K562 (cell line): Measurements from ENCODE around the gene GPHA2. TPM values are rescaled to one million over a fixed set of nuclear protein-coding genes. Genes with fewer than 3 reads are reported as not detected.
A peak's percentile ranks its signal among the peaks of the same experiment; 100 is the strongest.

Experiments used
- CBX5 ChIP-seq: IDR thresholded peaks from 2 replicates; pipeline ENCODE4 v1.6.1; 2014; ENCODE audit warnings: low read depth, borderline replicate concordance
- FOXJ2 ChIP-seq: fragments of 200-800 bp; sonication (Bioruptor generic); IDR thresholded peaks from 2 replicates; pipeline ENCODE4 v1.6.1; 2016; ENCODE audit warnings: missing genetic modification characterization, missing compliant biosample characterization
- GABPB1 ChIP-seq: sonication (generic); formaldehyde crosslinking; IDR thresholded peaks from 2 replicates; pipeline ENCODE4 v1.8.0; 2022; ENCODE audit warnings: mild to moderate bottlenecking, missing genetic modification reagents
- GATA2 ChIP-seq: sonication (generic); formaldehyde crosslinking; IDR thresholded peaks from 2 replicates; pipeline ENCODE4 v1.4.0; 2020; ENCODE audit warnings: mild to moderate bottlenecking, missing genetic modification reagents
- HNRNPLL ChIP-seq: fragments of 200-400 bp; formaldehyde crosslinking; IDR thresholded peaks from 2 replicates; pipeline ENCODE4 v1.6.1; 2017; ENCODE audit warnings: low read length, low read depth, mild to moderate bottlenecking; ENCODE audit not compliant: poor library complexity, severe bottlenecking
- JUND ChIP-seq, 2 experiments: IDR thresholded peaks; 2 replicates in 1 of 2; 3 replicates in 1 of 2; pipeline ENCODE4 v1.6.1; 2011; ENCODE audit warnings: borderline replicate concordance in 2 of 2, low read depth in 2 of 2, low read length in 2 of 2, improper control_type of control experiment in 1 of 2, missing biosample characterization in 1 of 2, missing genetic modification characterization in 1 of 2, missing genetic modification reagents in 1 of 2
- NFRKB ChIP-seq: fragments of 450-650 bp; IDR thresholded peaks from 2 replicates; pipeline ENCODE4 v1.6.1; 2016; ENCODE audit warnings: low read depth
- NRF1 ChIP-seq, 2 experiments: fragments of 450-650 bp; IDR thresholded peaks in 1 of 2; conservative IDR thresholded peaks in 1 of 2; 2 replicates each; pipeline ENCODE4 v1.6.1; 2014; ENCODE audit warnings: mild to moderate bottlenecking in 2 of 2
- PHTF2 ChIP-seq: fragments of 250-450 bp; sonication (Bioruptor Pico); IDR thresholded peaks from 2 replicates; pipeline ENCODE4 v1.5.0; 2021; ENCODE audit warnings: mild to moderate bottlenecking
- POLR3G ChIP-seq: IDR thresholded peaks from 2 replicates; pipeline ENCODE4 v1.6.1; 2011; ENCODE audit not compliant: insufficient read length, insufficient replicate concordance; ENCODE audit errors: extremely low read depth
- RBM39 ChIP-seq: fragments of 200-400 bp; formaldehyde crosslinking; optimal IDR thresholded peaks from 2 replicates; pipeline ENCODE3; 2018; ENCODE audit warnings: low read depth, low read length
- TCFL5 ChIP-seq: fragments of 250-450 bp; sonication (Bioruptor Pico); conservative IDR thresholded peaks from 2 replicates; pipeline ENCODE4 v1.6.1; 2021; ENCODE audit warnings: mild to moderate bottlenecking, moderate library complexity, matching md5 sums
- ZNF3 ChIP-seq: fragments of 250-450 bp; sonication (Bioruptor Pico); IDR thresholded peaks from 2 replicates; pipeline ENCODE4 v1.5.0; 2021; ENCODE audit warnings: mild to moderate bottlenecking, moderate library complexity
- polyA plus RNA-seq, 8 experiments: library from polyadenylated mRNA; depleted of rRNA in 4 of 8; stranded (reverse) in 5 of 8; unstranded in 3 of 8; fragments of >200 nt; fragmentation: Nextera tagmentation in 2 of 8; fragmentation: Illumina TruSeq in 1 of 8; extraction: Ambion mirVana in 2 of 8; extraction: Trizol in 1 of 8; gene quantifications; 2 replicates each; pipeline versions ENCODE4 v1.2.1 to v1.2.3, GENCODE V29; 2011 to 2014; ENCODE audit warnings: inconsistent platforms in 1 of 8, missing spikeins in 1 of 8
- total RNA-seq, 7 experiments: library from RNA; depleted of rRNA in 6 of 7; stranded (reverse); fragments of >200 nt in 6 of 7; fragmentation: Illumina TruSeq in 2 of 7; extraction: Trizol in 2 of 7; gene quantifications; 2 replicates each; pipeline versions ENCODE4 v1.2.1 to v1.2.3, GENCODE V29; 2011 to 2021; ENCODE audit warnings: low replicate concordance in 1 of 7
- TF ChIP-seq, protein P1 (sequence below): fragments of 450-650 bp; formaldehyde crosslinking; IDR thresholded peaks from 2 replicates; pipeline ENCODE4 v1.4.0; 2022; ENCODE audit warnings: mild to moderate bottlenecking, moderate library complexity
- TF ChIP-seq, protein P2 (sequence below): fragments of 450-650 bp; IDR thresholded peaks from 2 replicates; pipeline ENCODE4 v1.6.1; 2014; ENCODE audit warnings: low read depth, mild to moderate bottlenecking, moderate library complexity, borderline replicate concordance
- TF ChIP-seq, protein P3 (sequence below): IDR thresholded peaks from 2 replicates; pipeline ENCODE4 v1.6.1; 2011; ENCODE audit not compliant: insufficient read length; ENCODE audit errors: extremely low read depth
- TF ChIP-seq, protein P4 (sequence below), 2 experiments: fragments of 450-650 bp in 1 of 2; IDR thresholded peaks; 2 replicates each; pipeline ENCODE4 v1.6.1; 2011 to 2017; ENCODE audit warnings: low read depth in 2 of 2, antibody characterized with exemption in 1 of 2, borderline replicate concordance in 1 of 2, low read length in 1 of 2, mild to moderate bottlenecking in 1 of 2, mixed read lengths in 1 of 2; ENCODE audit not compliant: control insufficient read depth in 1 of 2

GPHA2 gene
- total and polyA plus RNA-seq, 9 of the 15 experiments (the other 6 are each of a cell fraction or from before 2014, with no cell fraction given) = 0.17 to 0.22 TPM; not detected in 7

DNA sequence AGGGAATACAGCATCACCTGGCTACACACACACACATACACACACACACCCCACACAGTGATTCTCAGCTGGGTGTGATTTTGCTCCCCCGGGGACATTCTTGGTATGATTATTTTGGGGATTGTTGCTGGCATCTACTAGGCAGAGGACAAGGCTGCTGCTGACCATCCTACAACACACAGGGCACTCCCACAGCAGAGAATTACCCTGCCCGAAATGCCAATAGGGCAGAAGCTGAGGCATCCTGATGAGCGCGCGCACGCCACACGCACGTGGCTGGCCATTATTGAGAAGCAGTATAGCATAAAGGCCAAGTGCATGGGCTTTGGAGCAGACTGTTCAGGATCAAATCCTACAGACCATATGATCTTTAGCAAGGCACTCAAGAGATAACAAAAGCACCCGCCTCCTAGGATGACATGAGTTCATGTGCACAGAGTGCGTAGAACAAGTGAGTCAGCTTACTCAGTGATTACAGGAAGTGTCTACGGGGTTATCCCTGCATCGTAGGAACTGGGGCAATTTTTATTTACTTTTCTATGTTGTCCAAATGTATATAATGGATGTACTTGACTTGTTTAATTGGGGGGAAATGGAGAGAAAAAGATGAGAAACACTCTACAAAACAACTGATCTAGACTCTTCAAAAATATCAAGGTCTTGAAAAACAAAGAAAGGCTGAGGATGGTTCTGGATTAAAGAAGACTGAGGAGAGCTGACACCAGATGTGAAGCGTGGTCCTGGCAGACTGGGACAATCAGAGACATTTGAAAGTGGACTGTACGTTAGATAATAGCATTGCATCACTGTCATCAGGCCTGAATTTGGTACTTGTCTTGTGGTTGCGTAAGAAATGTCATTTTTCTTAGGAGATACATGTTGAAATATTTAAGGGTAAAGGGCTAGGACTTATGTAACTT lies 50.1 kb downstream of the GPHA2 start (continued):
- TF ChIP-seq ZNF3 (CRISPR knock-in tag) (no peak), PHTF2 (CRISPR knock-in tag) (no peak), POLR3G (no peak), FOXJ2 (tag) (no peak), RBM39 (no peak), JUND (IDR thresholded peaks at IDR 0.05; ENCODE audit: borderline replicate concordance, low read depth, low read length) (peak; percentile 95), JUND (tag; IDR thresholded peaks at IDR 0.05; ENCODE audit: borderline replicate concordance, low read depth, low read length) (peak; percentile 94; the same call in 2 of the 3 replicates), HNRNPLL (peak; percentile 77), CBX5 (no peak), GABPB1 (no peak; the same call in 1 of the 2 replicates), NRF1 (conservative IDR thresholded peaks at IDR 0.05 in 1 of 2, IDR thresholded peaks at IDR 0.05 in 1 of 2) (peak; percentile 70 to 79), GATA2 (peak; percentile 77), NFRKB (peak; percentile 89), TCFL5 (CRISPR knock-in tag) (peak; percentile 34; the same call in 1 of the 2 replicates)
- TF ChIP-seq, protein P1, sequence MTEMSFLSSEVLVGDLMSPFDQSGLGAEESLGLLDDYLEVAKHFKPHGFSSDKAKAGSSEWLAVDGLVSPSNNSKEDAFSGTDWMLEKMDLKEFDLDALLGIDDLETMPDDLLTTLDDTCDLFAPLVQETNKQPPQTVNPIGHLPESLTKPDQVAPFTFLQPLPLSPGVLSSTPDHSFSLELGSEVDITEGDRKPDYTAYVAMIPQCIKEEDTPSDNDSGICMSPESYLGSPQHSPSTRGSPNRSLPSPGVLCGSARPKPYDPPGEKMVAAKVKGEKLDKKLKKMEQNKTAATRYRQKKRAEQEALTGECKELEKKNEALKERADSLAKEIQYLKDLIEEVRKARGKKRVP (CRISPR knock-in tag) = 0 out of 2 replicates have a peak, but pooled peaks have one; percentile 42
- TF ChIP-seq, protein P2, sequence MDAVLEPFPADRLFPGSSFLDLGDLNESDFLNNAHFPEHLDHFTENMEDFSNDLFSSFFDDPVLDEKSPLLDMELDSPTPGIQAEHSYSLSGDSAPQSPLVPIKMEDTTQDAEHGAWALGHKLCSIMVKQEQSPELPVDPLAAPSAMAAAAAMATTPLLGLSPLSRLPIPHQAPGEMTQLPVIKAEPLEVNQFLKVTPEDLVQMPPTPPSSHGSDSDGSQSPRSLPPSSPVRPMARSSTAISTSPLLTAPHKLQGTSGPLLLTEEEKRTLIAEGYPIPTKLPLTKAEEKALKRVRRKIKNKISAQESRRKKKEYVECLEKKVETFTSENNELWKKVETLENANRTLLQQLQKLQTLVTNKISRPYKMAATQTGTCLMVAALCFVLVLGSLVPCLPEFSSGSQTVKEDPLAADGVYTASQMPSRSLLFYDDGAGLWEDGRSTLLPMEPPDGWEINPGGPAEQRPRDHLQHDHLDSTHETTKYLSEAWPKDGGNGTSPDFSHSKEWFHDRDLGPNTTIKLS = no peak; the same call in 1 of the 2 replicates
- TF ChIP-seq, protein P3, sequence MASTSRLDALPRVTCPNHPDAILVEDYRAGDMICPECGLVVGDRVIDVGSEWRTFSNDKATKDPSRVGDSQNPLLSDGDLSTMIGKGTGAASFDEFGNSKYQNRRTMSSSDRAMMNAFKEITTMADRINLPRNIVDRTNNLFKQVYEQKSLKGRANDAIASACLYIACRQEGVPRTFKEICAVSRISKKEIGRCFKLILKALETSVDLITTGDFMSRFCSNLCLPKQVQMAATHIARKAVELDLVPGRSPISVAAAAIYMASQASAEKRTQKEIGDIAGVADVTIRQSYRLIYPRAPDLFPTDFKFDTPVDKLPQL = no peak
- TF ChIP-seq, protein P4, sequence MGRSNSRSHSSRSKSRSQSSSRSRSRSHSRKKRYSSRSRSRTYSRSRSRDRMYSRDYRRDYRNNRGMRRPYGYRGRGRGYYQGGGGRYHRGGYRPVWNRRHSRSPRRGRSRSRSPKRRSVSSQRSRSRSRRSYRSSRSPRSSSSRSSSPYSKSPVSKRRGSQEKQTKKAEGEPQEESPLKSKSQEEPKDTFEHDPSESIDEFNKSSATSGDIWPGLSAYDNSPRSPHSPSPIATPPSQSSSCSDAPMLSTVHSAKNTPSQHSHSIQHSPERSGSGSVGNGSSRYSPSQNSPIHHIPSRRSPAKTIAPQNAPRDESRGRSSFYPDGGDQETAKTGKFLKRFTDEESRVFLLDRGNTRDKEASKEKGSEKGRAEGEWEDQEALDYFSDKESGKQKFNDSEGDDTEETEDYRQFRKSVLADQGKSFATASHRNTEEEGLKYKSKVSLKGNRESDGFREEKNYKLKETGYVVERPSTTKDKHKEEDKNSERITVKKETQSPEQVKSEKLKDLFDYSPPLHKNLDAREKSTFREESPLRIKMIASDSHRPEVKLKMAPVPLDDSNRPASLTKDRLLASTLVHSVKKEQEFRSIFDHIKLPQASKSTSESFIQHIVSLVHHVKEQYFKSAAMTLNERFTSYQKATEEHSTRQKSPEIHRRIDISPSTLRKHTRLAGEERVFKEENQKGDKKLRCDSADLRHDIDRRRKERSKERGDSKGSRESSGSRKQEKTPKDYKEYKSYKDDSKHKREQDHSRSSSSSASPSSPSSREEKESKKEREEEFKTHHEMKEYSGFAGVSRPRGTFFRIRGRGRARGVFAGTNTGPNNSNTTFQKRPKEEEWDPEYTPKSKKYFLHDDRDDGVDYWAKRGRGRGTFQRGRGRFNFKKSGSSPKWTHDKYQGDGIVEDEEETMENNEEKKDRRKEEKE (IDR thresholded peaks at IDR 0.05; ENCODE audit: borderline replicate concordance in 1 of 2, control insufficient read depth in 1 of 2, low read depth in 2 of 2, low read length in 1 of 2) = no peak
